ENCODE measurements around the gene SLC17A4. TPM values are rescaled to one million over a fixed set of nuclear protein-coding genes. Genes with fewer than 3 reads are reported as not detected.

SLC17A4 gene
- total and polyA plus RNA-seq, 2 experiments from 2014 or later: not detected

- Histone ChIP-seq H3K9me2 (ENCODE audit: insufficient read depth) (no peaks in the 10 kb centered on the region), H3K4me1 (ENCODE audit: insufficient read depth) (no peaks in the 10 kb centered on the region), H3F3A (ENCODE audit: insufficient read depth) (no peaks in the 10 kb centered on the region), H3K4me2 (ENCODE audit: unreplicated experiment) (no peak overlapping the region), H2AFZ (no peak overlapping the region), H3K9me3 (ENCODE audit: low read depth) (no peaks in the 10 kb centered on the region), H3K36me3 (ENCODE audit: low read depth) (no peaks in the 10 kb centered on the region), H3K4me3 (no peak overlapping the region), H3K27ac (no peak overlapping the region), H3K9ac (no peak overlapping the region), H3K27me3 (replicated peaks; ENCODE audit: insufficient read depth) (no peaks in the 10 kb centered on the region), H3K79me2 (ENCODE audit: insufficient read depth) (no peaks in the 10 kb centered on the region), H4K20me1 (ENCODE audit: insufficient read depth) (no peaks in the 10 kb centered on the region)
- 25 to 37% methylated on average over 25 to 30 of the region's 30 CpGs for WGBS, 2 experiments (ENCODE audit: low coverage in 1 of 2, low lambda C conversion rate in 2 of 2, missing lambda C conversion rate in 2 of 2)
- no peak for DNase-seq
- no peak for TF ChIP-seq EZH2phosphoT487 (IDR thresholded peaks at IDR 0.05; ENCODE audit: insufficient read depth, low read depth)
- no peak for TF ChIP-seq EZH2 (IDR thresholded peaks at IDR 0.05; ENCODE audit: insufficient read depth, poor library complexity, severe bottlenecking)
- in situ Hi-C loops (cut with MboI): no loop called here
These were observed 21.9 kb upstream of the SLC17A4 start for GRCh38 chr6:25732468-25733198.

GRCh38 chr6:25735261-25735660 lies 19.3 kb upstream of the SLC17A4 start:
- in situ Hi-C loops (cut with MboI): no loop called here
- Histone ChIP-seq H3K4me3 (no peak overlapping the region), H3K27ac (no peak overlapping the region), H2AFZ (no peak overlapping the region), H3K36me3 (ENCODE audit: low read depth) (no peaks in the 10 kb centered on the region), H3K4me1 (ENCODE audit: insufficient read depth) (no peaks in the 10 kb centered on the region), H3K9me3 (ENCODE audit: low read depth) (no peaks in the 10 kb centered on the region), H3K9me2 (ENCODE audit: insufficient read depth) (no peaks in the 10 kb centered on the region), H3F3A (ENCODE audit: insufficient read depth) (no peaks in the 10 kb centered on the region), H3K79me2 (ENCODE audit: insufficient read depth) (no peaks in the 10 kb centered on the region), H3K27me3 (replicated peaks; ENCODE audit: insufficient read depth) (no peaks in the 10 kb centered on the region), H3K4me2 (ENCODE audit: unreplicated experiment) (no peak overlapping the region), H3K9ac (no peak overlapping the region), H4K20me1 (ENCODE audit: insufficient read depth) (no peaks in the 10 kb centered on the region)
- DNase-seq: no peak
- TF ChIP-seq EZH2phosphoT487 (IDR thresholded peaks at IDR 0.05; ENCODE audit: insufficient read depth, low read depth) (no peak), EZH2 (IDR thresholded peaks at IDR 0.05; ENCODE audit: insufficient read depth, poor library complexity, severe bottlenecking) (no peak)

- no peak for DNase-seq
- Histone ChIP-seq H3K9me3 (ENCODE audit: low read depth) (no peaks in the 10 kb centered on the region), H3K27me3 (replicated peaks; ENCODE audit: insufficient read depth) (no peaks in the 10 kb centered on the region), H3K4me2 (ENCODE audit: unreplicated experiment) (no peak overlapping the region), H3K4me3 (no peak overlapping the region), H3K79me2 (ENCODE audit: insufficient read depth) (no peaks in the 10 kb centered on the region), H2AFZ (no peak overlapping the region), H3K9ac (no peak overlapping the region), H3K9me2 (ENCODE audit: insufficient read depth) (no peaks in the 10 kb centered on the region), H3K4me1 (ENCODE audit: insufficient read depth) (no peaks in the 10 kb centered on the region), H3K36me3 (ENCODE audit: low read depth) (no peaks in the 10 kb centered on the region), H3F3A (ENCODE audit: insufficient read depth) (no peaks in the 10 kb centered on the region), H4K20me1 (ENCODE audit: insufficient read depth) (no peaks in the 10 kb centered on the region), H3K27ac (no peak overlapping the region)
- in situ Hi-C loops (cut with MboI): no loop called here
- TF ChIP-seq EZH2 (IDR thresholded peaks at IDR 0.05; ENCODE audit: insufficient read depth, poor library complexity, severe bottlenecking) (no peak), EZH2phosphoT487 (IDR thresholded peaks at IDR 0.05; ENCODE audit: insufficient read depth, low read depth) (no peak)
These were observed 10.7 kb upstream of the SLC17A4 start for GRCh38 chr6:25743868-25744267.

GRCh38 chr6:25745836-25746235 lies 8.7 kb upstream of the SLC17A4 start:
- no peaks in the 10 kb centered on the region for H3K9me3 ChIP-seq (ENCODE audit: low read depth)
- 38 to 46% methylated on average over 4 of the region's 4 CpGs for WGBS, 2 experiments (ENCODE audit: low coverage in 1 of 2, low lambda C conversion rate in 2 of 2, missing lambda C conversion rate in 2 of 2)
- no peaks in the 10 kb centered on the region for H3K4me1 ChIP-seq (ENCODE audit: insufficient read depth)
- H3K27ac ChIP-seq: no peak overlapping the region
- no peak overlapping the region for H3K9ac ChIP-seq
- no peak overlapping the region for H3K4me2 ChIP-seq (ENCODE audit: unreplicated experiment)
- H2AFZ ChIP-seq: no peak overlapping the region
- H3K27me3 ChIP-seq (replicated peaks; ENCODE audit: insufficient read depth): no peaks in the 10 kb centered on the region
- H3K79me2 ChIP-seq (ENCODE audit: insufficient read depth): no peaks in the 10 kb centered on the region
- H3F3A ChIP-seq (ENCODE audit: insufficient read depth): no peaks in the 10 kb centered on the region
- no peaks in the 10 kb centered on the region for H3K9me2 ChIP-seq (ENCODE audit: insufficient read depth)
- H3K36me3 ChIP-seq (ENCODE audit: low read depth): no peaks in the 10 kb centered on the region
- in situ Hi-C loops (cut with MboI): no loop called here
- DNase-seq: no peak
- no peak overlapping the region for H3K4me3 ChIP-seq
- no peaks in the 10 kb centered on the region for H4K20me1 ChIP-seq (ENCODE audit: insufficient read depth)
- TF ChIP-seq EZH2phosphoT487 (IDR thresholded peaks at IDR 0.05; ENCODE audit: insufficient read depth, low read depth): no peak
- TF ChIP-seq EZH2 (IDR thresholded peaks at IDR 0.05; ENCODE audit: insufficient read depth, poor library complexity, severe bottlenecking): no peak

- H3F3A ChIP-seq (ENCODE audit: insufficient read depth): no peaks in the 10 kb centered on the region
- H3K9me2 ChIP-seq (ENCODE audit: insufficient read depth): no peaks in the 10 kb centered on the region
- no peak overlapping the region for H2AFZ ChIP-seq
- no peak for TF ChIP-seq EZH2 (IDR thresholded peaks at IDR 0.05; ENCODE audit: insufficient read depth, poor library complexity, severe bottlenecking)
- no peak for TF ChIP-seq EZH2phosphoT487 (IDR thresholded peaks at IDR 0.05; ENCODE audit: insufficient read depth, low read depth)
- H3K4me2 ChIP-seq (ENCODE audit: unreplicated experiment): no peak overlapping the region
- WGBS, 2 experiments (ENCODE audit: low coverage in 1 of 2, low lambda C conversion rate in 2 of 2, missing lambda C conversion rate in 2 of 2): 27 to 47% methylated on average over 1 of the region's 1 CpG
- no peaks in the 10 kb centered on the region for H3K4me1 ChIP-seq (ENCODE audit: insufficient read depth)
- in situ Hi-C loops (cut with MboI): no loop called here
- H4K20me1 ChIP-seq (ENCODE audit: insufficient read depth): no peaks in the 10 kb centered on the region
- DNase-seq: no peak
- H3K9ac ChIP-seq: no peak overlapping the region
- H3K36me3 ChIP-seq (ENCODE audit: low read depth): no peaks in the 10 kb centered on the region
- no peak overlapping the region for H3K27ac ChIP-seq
- no peaks in the 10 kb centered on the region for H3K79me2 ChIP-seq (ENCODE audit: insufficient read depth)
- H3K9me3 ChIP-seq (ENCODE audit: low read depth): no peaks in the 10 kb centered on the region
- no peak overlapping the region for H3K4me3 ChIP-seq
- H3K27me3 ChIP-seq (replicated peaks; ENCODE audit: insufficient read depth): no peaks in the 10 kb centered on the region
These were observed 7.6 kb upstream of the SLC17A4 start for GRCh38 chr6:25746968-25747367.

Measured in GM23248 (cell line).